HepG2 (cell line): ENCODE data around the gene NBPF15. TPM values are rescaled to one million over a fixed set of nuclear protein-coding genes. Genes with fewer than 3 reads are reported as not detected.
"Not testable (repeated sequence)": the region's sequence is repeated elsewhere in the genome, so short reads cannot be mapped to it uniquely, and the experiment has no call there.

ENCODE experiments used
- ATAC-seq: fragments of 200-7000 bp; cut with Tn5 transposase; 3 replicates; pipeline ENCODE4 v1.9.1; 2020; ENCODE audit warnings: mild to moderate bottlenecking, moderate library complexity
- BruUV-seq: library from RNA; stranded (reverse); fragments of 400-500 nt; replicated peaks from 2 replicates; lab custom pipeline; 2021; lab: Mats Ljungman, UMichigan
- CTCF ChIA-PET: fragments of 300-600 bp; formaldehyde crosslinking; extraction: SDS; loops from one replicate; lab custom pipeline; 2021; ENCODE audit warnings: low total read pairs, inconsistent platforms, low intra/inter-chr PET ratio; lab: Yijun Ruan, JAX
- POLR2A ChIA-PET: fragments of 350-600 bp; sonication (Branson Sonifier 250); formaldehyde crosslinking; loops from one replicate; lab custom pipeline; 2020; ENCODE audit warnings: antibody characterized with exemption, inconsistent platforms; lab: Yijun Ruan, JAX
- DNase-seq: peaks from one replicate; pipeline ENCODE4 v3.0.0-alpha.2; 2015; ENCODE audit warnings: low spot score
- FAIRE-seq: peaks from 3 replicates; lab custom pipeline; 2011; peaks lifted over from hg19 to GRCh38; lab: Jason Lieb, UNC
- H2AFZ ChIP-seq: one replicate; pipeline ENCODE4 v1.6.1; 2011; ENCODE audit warnings: low read length, inconsistent platforms
- H3K27ac ChIP-seq: fragments of 300-600 bp; 3 replicates; pipeline ENCODE4 v1.8.0; 2011; ENCODE audit warnings: mixed run types, mild to moderate bottlenecking, mixed read lengths, low read length, inconsistent platforms; ENCODE audit not compliant: insufficient read depth; ENCODE audit errors: extremely low read length
- H3K27me3 ChIP-seq, 2 experiments: fragments of 200-600 bp in 1 of 2; 2 replicates in 1 of 2; 3 replicates in 1 of 2; pipeline versions ENCODE4 v1.6.0 to v1.8.0; 2011; ENCODE audit warnings: low read length in 2 of 2, mild to moderate bottlenecking in 2 of 2, moderate library complexity in 2 of 2, inconsistent platforms in 1 of 2; ENCODE audit not compliant: insufficient read depth in 2 of 2, control insufficient read depth in 1 of 2
- H3K36me3 ChIP-seq, 2 experiments: fragments of 200-600 bp in 1 of 2; replicated peaks in 1 of 2; 2 replicates in 1 of 2; 3 replicates in 1 of 2; pipeline versions ENCODE4 v1.5.1 to v1.8.0; 2011; ENCODE audit warnings: low read length in 2 of 2, inconsistent platforms in 1 of 2; ENCODE audit not compliant: insufficient read depth in 2 of 2, control insufficient read depth in 1 of 2
- H3K4me1 ChIP-seq: 2 replicates; pipeline ENCODE4 v1.5.1; 2012; ENCODE audit warnings: low read length, inconsistent platforms; ENCODE audit not compliant: insufficient read depth
- H3K4me2 ChIP-seq: 2 replicates; pipeline ENCODE4 v1.6.0; 2011; ENCODE audit warnings: low read depth, low read length, inconsistent platforms
- H3K4me3 ChIP-seq, 3 experiments: fragments of 200-600 bp in 1 of 3; sonication (generic), shearing (Covaris generic) in 1 of 3; replicated peaks in 1 of 3; 2 replicates each; pipeline ENCODE4 v1.5.1; 2011 to 2016; ENCODE audit warnings: low read length in 3 of 3, inconsistent platforms in 2 of 3, low read depth in 2 of 3, mild to moderate bottlenecking in 2 of 3, control low read depth in 1 of 3, mixed read lengths in 1 of 3; ENCODE audit not compliant: insufficient read depth in 1 of 3
- H3K79me2 ChIP-seq: one replicate; pipeline ENCODE4 v1.6.1; 2011; ENCODE audit warnings: low read length, inconsistent platforms; ENCODE audit not compliant: insufficient read depth
- H3K9ac ChIP-seq: 2 replicates; pipeline ENCODE4 v1.6.0; 2011; ENCODE audit warnings: mild to moderate bottlenecking, low read depth, low read length, inconsistent platforms; ENCODE audit not compliant: insufficient read depth
- H3K9me3 ChIP-seq: 2 replicates; pipeline ENCODE4 v1.5.1; 2012; ENCODE audit warnings: mild to moderate bottlenecking, low read length
- H4K20me1 ChIP-seq: 2 replicates; pipeline ENCODE4 v1.6.0; 2011; ENCODE audit warnings: inconsistent platforms, mild to moderate bottlenecking, low read length, moderate library complexity; ENCODE audit not compliant: insufficient read depth
- GABPB1 ChIP-seq: IDR thresholded peaks from 2 replicates; pipeline ENCODE4 v1.6.1; 2016; ENCODE audit warnings: mild to moderate bottlenecking, missing genetic modification reagents, moderate library complexity, missing compliant biosample characterization
- SNAPC2 ChIP-seq: sonication (generic); formaldehyde crosslinking; IDR thresholded peaks from 2 replicates; pipeline ENCODE4 v1.8.1; 2022; ENCODE audit warnings: mild to moderate bottlenecking, missing genetic modification reagents
- SNAPC4 ChIP-seq: sonication (generic); formaldehyde crosslinking; IDR thresholded peaks from 2 replicates; pipeline ENCODE4 v1.4.0; 2020; ENCODE audit warnings: mild to moderate bottlenecking, missing genetic modification reagents
- WGBS: methylation state at CpG from one replicate; pipeline ENCODE4 v1.1.6; 2017; ENCODE audit warnings: low lambda C conversion rate; 5-methylcytosine and 5-hydroxymethylcytosine counted together
- in situ Hi-C: cut with HindIII; loops from 2 replicates; pipeline ENCODE4 v1.10.0; 2017; ENCODE audit warnings: low pct_unique_long_range_greater_than_20kb; ENCODE audit not compliant: extremely low pct_ligation_motif_present
- intact Hi-C: fragments of 100-400 bp; cut with micrococcal nuclease; formaldehyde crosslinking; loops from one replicate; pipeline ENCODE4 v1.10.0; 2022; ENCODE audit not compliant: unreplicated experiment
- polyA plus RNA-seq, 8 experiments: library from polyadenylated mRNA; depleted of rRNA in 3 of 8; stranded (reverse) in 7 of 8; unstranded in 1 of 8; fragments of >200 nt; fragmentation: Illumina TruSeq in 4 of 8; extraction: Trizol in 4 of 8; gene quantifications; 2 replicates each; pipeline versions ENCODE4 v1.2.1 to v1.2.3, GENCODE V29; 2011 to 2016; ENCODE audit warnings: low read depth in 4 of 8, missing spikeins in 1 of 8, mixed read lengths in 1 of 8; ENCODE audit not compliant: insufficient read depth in 1 of 8
- total RNA-seq, 5 experiments: library from RNA; depleted of rRNA; stranded (reverse); fragments of >200 nt; fragmentation: Illumina TruSeq; extraction: Trizol; gene quantifications; 2 replicates each; pipeline ENCODE4 v1.2.3, GENCODE V29; 2016; ENCODE audit warnings: low read depth in 1 of 5

NBPF15 gene
- total and polyA plus RNA-seq, 2 of the 13 experiments (the other 11 are each of a cell fraction or from before 2014, with no cell fraction given): 15.5 to 21.2 TPM

- TF ChIP-seq SNAPC4 (CRISPR knock-in tag): peak; percentile 99
- peak; percentile 98 for TF ChIP-seq SNAPC2
- peak; percentile 87 for TF ChIP-seq GABPB1 (CRISPR knock-in tag)
Observed at GRCh38 chr1:144412068-144412471, 49.4 kb downstream of the NBPF15 start (continued).

- FAIRE-seq, H3K4me3 ChIP-seq, H4K20me1 ChIP-seq, intact Hi-C loops, POLR2A ChIA-PET, in situ Hi-C loops, H3K9me3 ChIP-seq, H3K9ac ChIP-seq, CTCF ChIA-PET, H3K36me3 ChIP-seq, H3K79me2 ChIP-seq, H2AFZ ChIP-seq, H3K4me2 ChIP-seq, ATAC-seq, DNase-seq, H3K27ac ChIP-seq, H3K4me1 ChIP-seq, BruUV-seq, H3K27me3 ChIP-seq: not testable (repeated sequence)
- WGBS: 0% methylated on average over 5 of the region's 5 CpGs
Observed at GRCh38 chr1:144402807-144403206, 58.7 kb downstream of the NBPF15 start.

- H3K4me2 ChIP-seq, H2AFZ ChIP-seq, H3K9me3 ChIP-seq, CTCF ChIA-PET, H3K27ac ChIP-seq, H3K36me3 ChIP-seq, H3K9ac ChIP-seq, BruUV-seq, H3K4me3 ChIP-seq, FAIRE-seq, ATAC-seq, intact Hi-C loops, H4K20me1 ChIP-seq, H3K79me2 ChIP-seq, in situ Hi-C loops, H3K4me1 ChIP-seq, DNase-seq, POLR2A ChIA-PET, H3K27me3 ChIP-seq: not testable (repeated sequence)
- WGBS: no CpG with 5 or more reads among the region's 3 CpGs
Observed at GRCh38 chr1:144371651-144372050, 89.8 kb downstream of the NBPF15 start.
